ENCODE data around the gene KCNC3. TPM values are rescaled to one million over a fixed set of nuclear protein-coding genes. Genes with fewer than 3 reads are reported as not detected.

Gene KCNC3
- total RNA-seq, 1 donor from 2014 or later: 9.3 TPM

GRCh38 chr19:50362656-50363424, 33.7 kb upstream of the KCNC3 start:
- TF ChIP-seq CTCF (IDR thresholded peaks at IDR 0.05): no peak
- H3K27me3 Mint-ChIP-seq (ENCODE audit: low read depth): peaks cover 9% of the 10 kb centered on the region
- no peaks in the 10 kb centered on the region for H3K4me1 Mint-ChIP-seq (ENCODE audit: low read depth)
- no peak overlapping the region for H3K27ac Mint-ChIP-seq (ENCODE audit: unreplicated experiment)
- no peak overlapping the region for H3K4me3 Mint-ChIP-seq (ENCODE audit: unreplicated experiment)
- no peaks in the 10 kb centered on the region for H3K36me3 Mint-ChIP-seq (ENCODE audit: low read depth)
- H3K9me3 Mint-ChIP-seq (ENCODE audit: low read depth): no peaks in the 10 kb centered on the region
- peak; percentile 14 for DNase-seq (ENCODE audit: low spot score)

- H3K36me3 Mint-ChIP-seq (ENCODE audit: low read depth): no peaks in the 10 kb centered on the region
- H3K4me1 Mint-ChIP-seq (ENCODE audit: low read depth): peaks cover 4% of the 10 kb centered on the region
- H3K9me3 Mint-ChIP-seq (ENCODE audit: low read depth): no peaks in the 10 kb centered on the region
- TF ChIP-seq CTCF (IDR thresholded peaks at IDR 0.05): no peak
- peaks cover 9% of the 10 kb centered on the region for H3K27me3 Mint-ChIP-seq (ENCODE audit: low read depth)
- no peak overlapping the region for H3K4me3 Mint-ChIP-seq (ENCODE audit: unreplicated experiment)
- no peak overlapping the region for H3K27ac Mint-ChIP-seq (ENCODE audit: unreplicated experiment)
- peak; percentile 46 for DNase-seq (ENCODE audit: low spot score)
These were observed 32.8 kb upstream of the KCNC3 start for GRCh38 chr19:50362030-50362412.

GRCh38 chr19:50361290-50362029, 32.3 kb upstream of the KCNC3 start:
- Mint-ChIP-seq H3K4me1 (ENCODE audit: low read depth) (peaks cover 6% of the 10 kb centered on the region), H3K9me3 (ENCODE audit: low read depth) (no peaks in the 10 kb centered on the region), H3K27ac (ENCODE audit: unreplicated experiment) (no peak overlapping the region), H3K4me3 (ENCODE audit: unreplicated experiment) (no peak overlapping the region), H3K36me3 (ENCODE audit: low read depth) (no peaks in the 10 kb centered on the region), H3K27me3 (ENCODE audit: low read depth) (peaks cover 9% of the 10 kb centered on the region)
- peak; percentile 21 for DNase-seq (ENCODE audit: low spot score)
- TF ChIP-seq CTCF (IDR thresholded peaks at IDR 0.05): no peak

- no peaks in the 10 kb centered on the region for H3K9me3 Mint-ChIP-seq (ENCODE audit: low read depth)
- no peak overlapping the region for H3K27ac Mint-ChIP-seq (ENCODE audit: unreplicated experiment)
- DNase-seq (ENCODE audit: low spot score): peak; percentile 58
- H3K4me3 Mint-ChIP-seq (ENCODE audit: unreplicated experiment): no peak overlapping the region
- H3K36me3 Mint-ChIP-seq (ENCODE audit: low read depth): no peaks in the 10 kb centered on the region
- peaks cover 6% of the 10 kb centered on the region for H3K4me1 Mint-ChIP-seq (ENCODE audit: low read depth)
- TF ChIP-seq CTCF (IDR thresholded peaks at IDR 0.05): no peak
- H3K27me3 Mint-ChIP-seq (ENCODE audit: low read depth): peaks cover 11% of the 10 kb centered on the region
These were observed 30.2 kb upstream of the KCNC3 start for GRCh38 chr19:50359328-50359818.

GRCh38 chr19:50358483-50359327, 29.5 kb upstream of the KCNC3 start:
- Mint-ChIP-seq H3K27me3 (ENCODE audit: low read depth) (peaks cover 11% of the 10 kb centered on the region), H3K27ac (ENCODE audit: unreplicated experiment) (no peak overlapping the region), H3K4me1 (ENCODE audit: low read depth) (peaks cover 6% of the 10 kb centered on the region), H3K9me3 (ENCODE audit: low read depth) (no peaks in the 10 kb centered on the region), H3K36me3 (ENCODE audit: low read depth) (no peaks in the 10 kb centered on the region), H3K4me3 (ENCODE audit: unreplicated experiment) (no peak overlapping the region)
- DNase-seq (ENCODE audit: low spot score): peak; percentile 87
- no peak for TF ChIP-seq CTCF (IDR thresholded peaks at IDR 0.05)
